NCI-H524 (cell line): Measurements from ENCODE around the gene KCNV2.

Experiments used
- DNase-seq, 2 experiments: peaks; one replicate each; lab custom pipeline; 2025; lab: John Stamatoyannopoulos, UW

Gene KCNV2

DNA sequence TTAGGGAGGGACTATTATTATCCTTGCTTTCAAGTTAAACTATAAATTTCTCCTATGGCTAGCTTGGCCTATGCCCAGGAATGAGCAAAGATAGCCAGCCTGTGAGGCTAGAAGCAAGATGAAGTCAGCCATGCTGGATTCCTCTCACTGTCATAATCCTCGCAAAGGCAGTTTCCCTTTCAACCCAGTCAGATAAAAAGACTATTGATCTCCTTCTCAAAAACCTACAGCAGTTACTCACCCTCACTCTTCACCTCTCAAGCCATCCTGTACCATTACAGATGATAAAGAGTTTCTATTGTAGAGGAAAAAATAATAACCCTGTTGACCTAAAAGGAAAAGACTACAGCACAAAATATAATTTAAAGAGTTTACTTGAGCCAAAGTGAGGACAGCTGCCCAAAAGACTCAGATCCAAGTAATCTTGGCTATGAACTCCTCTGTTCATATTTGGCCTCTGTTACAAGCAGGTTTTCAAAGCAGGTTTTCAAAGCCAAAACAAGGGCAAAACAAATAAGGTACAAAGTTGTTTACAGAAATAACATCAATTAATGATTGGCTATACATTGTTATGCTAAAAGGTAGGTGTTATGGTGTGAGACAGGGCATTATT lies 41.7 kb downstream of the KCNV2 start:
- no peak for DNase-seq

DNA sequence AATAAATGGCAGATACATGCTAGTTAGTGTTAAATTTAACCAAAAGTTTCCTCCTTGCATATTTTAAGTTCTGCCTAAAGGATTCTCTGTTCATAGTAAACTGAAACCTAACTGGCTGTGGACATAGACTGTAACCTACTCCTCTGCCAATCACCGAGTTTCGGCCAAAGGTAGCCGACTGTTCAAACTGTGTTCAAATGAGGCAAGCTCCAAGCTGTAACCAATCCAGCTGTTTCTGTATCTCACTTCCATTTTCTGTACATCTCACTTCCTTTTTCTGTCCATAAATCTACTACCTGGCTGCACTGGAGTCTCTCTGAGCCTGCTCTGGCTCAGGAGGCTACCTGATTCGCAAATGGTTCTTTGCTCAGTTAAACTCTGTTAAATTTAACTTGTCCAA lies 44.1 kb downstream of the KCNV2 start:
- no peak for DNase-seq

DNA sequence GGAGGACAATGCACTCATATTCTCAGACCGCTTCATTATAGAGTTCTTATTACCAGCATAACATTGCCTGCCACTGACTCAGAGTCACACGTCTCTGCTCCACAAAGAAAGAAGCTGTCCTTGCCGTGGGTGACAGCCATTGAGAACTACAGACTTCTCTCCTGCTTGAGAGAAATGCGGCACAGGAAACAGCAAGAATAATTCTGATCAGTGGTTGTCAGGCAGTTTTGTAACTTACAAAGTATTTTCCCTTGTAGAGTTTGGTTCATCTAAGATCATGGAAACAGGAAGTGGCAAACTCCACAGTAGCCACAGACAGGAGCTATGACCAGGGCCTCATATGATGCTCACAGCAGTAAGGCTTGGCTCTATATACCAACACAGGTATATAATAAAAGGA lies 47.0 kb downstream of the KCNV2 start:
- no peak for DNase-seq

DNA sequence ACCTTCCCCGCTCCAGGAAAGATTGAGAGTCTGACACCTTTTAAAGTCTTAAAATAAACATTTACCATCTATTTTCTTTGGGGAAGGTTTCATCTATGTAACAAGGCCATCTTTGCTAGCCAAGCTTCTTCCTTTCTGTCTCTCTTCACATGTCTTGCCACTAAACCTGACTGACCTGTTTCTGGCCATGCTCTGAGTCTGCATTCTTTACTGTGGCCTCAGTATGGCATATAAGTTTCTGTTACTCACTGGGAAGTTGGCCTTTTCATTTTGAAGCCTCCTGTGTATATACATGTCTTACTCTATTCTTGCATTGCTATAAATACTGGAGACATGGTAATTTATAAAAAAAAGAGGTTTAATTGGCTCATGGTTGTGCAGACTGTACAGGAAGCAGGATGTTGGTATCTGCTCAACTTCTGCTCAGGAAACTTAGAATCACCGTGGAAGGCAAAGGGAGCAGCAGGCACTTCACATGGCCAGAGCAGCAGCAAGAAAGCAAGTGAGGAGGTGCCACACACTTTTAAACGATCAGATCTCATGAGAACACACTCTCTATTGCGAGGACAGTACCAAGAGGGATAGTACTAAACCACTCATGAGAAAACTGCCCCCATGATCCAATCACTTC lies 48.1 kb downstream of the KCNV2 start:
- no peak for DNase-seq

DNA sequence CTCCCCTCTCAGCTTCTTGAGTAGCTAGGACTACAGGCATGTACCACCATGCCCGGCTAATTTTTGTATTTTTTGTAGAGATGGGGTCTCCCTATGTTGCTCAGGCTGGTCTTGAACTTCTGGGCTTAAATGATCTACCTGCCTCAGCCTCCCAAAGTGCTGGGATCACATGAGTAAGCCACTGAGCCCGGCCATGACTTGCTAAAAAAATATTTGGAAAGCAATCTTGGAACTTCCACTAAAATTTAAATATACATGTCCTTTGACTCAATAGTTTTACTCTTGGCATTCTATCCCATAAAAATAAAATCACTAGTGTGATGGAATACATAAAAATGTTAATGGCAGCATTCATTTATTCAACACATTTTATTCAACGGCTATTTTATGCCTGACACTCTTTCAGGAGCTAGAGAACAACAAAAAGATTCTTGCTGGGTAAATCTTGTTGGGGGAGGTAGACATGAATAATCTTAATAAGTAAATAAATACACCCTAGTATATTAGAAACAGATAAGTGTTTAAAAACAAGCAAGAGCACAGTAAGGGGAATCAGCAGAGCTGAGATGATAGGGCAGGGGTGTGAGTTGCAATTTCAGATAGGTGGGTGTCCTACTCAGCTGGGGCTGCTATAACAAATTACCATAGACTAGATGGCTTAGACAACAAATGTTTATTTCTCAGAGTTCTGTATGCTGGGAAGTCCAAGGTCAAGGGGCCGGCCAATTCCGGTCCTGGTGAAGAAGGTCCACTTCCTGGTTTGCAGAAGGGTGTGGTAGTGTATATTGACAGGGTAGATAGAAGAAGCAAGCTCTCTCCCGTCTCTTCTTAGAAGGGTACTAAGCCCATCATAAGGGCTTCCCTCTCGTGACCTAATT lies 50.7 kb downstream of the KCNV2 start:
- no peak for DNase-seq

DNA sequence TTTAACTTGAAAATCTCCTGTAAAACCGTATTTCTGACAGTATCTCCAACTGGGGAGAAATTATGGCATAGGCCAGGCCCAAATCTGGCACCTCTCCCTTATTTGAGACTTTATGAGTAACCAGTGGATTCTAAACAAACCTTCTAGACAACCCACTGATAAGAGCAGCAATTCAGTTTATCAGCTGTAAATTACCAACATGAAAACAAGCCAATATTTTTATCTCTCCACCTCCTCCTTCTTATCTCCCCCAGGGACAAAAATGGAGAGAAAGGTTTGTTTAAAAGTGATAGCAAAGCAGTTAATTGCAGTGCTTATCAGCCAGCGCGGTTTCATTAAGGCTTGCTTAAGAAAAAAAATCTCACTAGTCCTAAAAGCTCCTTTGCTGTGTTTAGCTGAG lies 53.8 kb downstream of the KCNV2 start:
- no peak for DNase-seq

DNA sequence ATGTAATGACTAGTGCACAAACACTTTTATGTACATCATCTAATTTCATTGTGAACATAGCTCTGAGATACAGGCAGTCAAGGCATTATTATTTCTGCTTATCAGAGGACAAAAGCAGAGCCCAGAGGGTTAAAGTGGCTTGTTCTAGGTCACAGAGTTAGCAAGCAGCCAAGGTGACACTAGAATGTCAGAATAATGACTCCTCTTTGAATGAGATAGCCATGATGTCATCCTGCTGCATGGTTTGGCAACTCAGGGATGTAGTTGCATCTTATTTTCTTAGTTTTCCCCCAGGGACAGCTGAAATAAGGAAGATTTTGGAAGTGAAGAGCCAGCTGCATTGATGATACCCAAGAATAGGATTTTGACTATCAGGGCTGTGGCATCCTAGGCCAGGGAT lies 54.4 kb downstream of the KCNV2 start:
- DNase-seq, result no peak

DNA sequence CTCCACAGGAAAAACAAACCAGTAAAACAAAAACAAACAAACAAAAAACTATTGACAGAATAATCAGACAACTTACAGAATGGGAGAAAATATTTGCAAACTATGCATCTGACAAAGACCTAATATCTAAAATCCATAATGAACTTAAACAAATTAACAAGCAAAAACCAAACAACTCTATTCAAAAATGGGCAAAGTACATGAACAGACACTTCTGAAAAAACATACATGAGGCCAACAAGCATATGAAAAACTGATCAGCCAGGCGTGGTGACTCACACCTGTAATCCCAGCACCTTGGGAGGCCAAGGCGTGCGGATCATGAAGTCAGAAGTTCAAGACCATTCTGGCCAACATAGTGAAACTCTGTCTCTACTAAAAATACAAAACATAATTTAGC lies 60.1 kb downstream of the KCNV2 start:
- DNase-seq, result no peak

DNA sequence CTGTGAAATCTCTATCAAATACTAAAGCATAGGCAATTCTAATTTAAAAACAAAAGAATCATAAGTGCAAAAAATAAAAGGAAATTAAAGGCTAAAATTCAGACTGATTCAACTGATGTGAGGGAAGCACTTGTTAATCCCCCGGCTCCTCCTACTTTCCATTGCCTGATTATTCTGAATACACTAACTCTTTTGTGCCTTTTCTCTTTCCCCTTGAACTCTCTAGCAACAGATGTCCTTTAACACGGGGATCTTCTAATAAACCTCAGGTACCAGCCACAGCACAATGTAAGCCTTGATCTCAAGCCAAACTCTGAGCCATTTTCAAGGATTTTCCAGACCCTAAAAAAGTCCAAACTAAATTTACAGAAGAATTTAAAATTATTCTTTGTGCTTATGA lies 61.5 kb downstream of the KCNV2 start:
- DNase-seq, result no peak
